H1 (cell line): ENCODE data around the gene C19orf25. TPM values are rescaled to one million over a fixed set of nuclear protein-coding genes. Genes with fewer than 3 reads are reported as not detected.

ENCODE experiments used
- CTCF ChIA-PET: fragments of 300-600 bp; sonication (Branson Sonifier 250); formaldehyde crosslinking; loops from one replicate; lab custom pipeline; 2021; ENCODE audit not compliant: partially characterized antibody; lab: Charles Lee
- POLR2A ChIA-PET: fragments of 300-600 bp; sonication (Branson Sonifier 250); formaldehyde crosslinking; loops from one replicate; lab custom pipeline; 2021; ENCODE audit warnings: inconsistent platforms; ENCODE audit not compliant: partially characterized antibody; lab: Charles Lee
- DNase-seq, 2 experiments: peaks; one replicate each; pipeline versions ENCODE4 v3.0.0 to v3.0.0-alpha.2; 2010 to 2022; ENCODE audit warnings: low spot score in 2 of 2, low read depth in 1 of 2, mixed read lengths in 1 of 2
- FAIRE-seq: peaks from 2 replicates; lab custom pipeline; 2011; peaks lifted over from hg19 to GRCh38; lab: Jason Lieb, UNC
- H2AFZ ChIP-seq: 2 replicates; pipeline ENCODE4 v1.8.1; 2012; ENCODE audit warnings: low read length, inconsistent platforms
- H2AK5ac ChIP-seq: 2 replicates; pipeline ENCODE4 v1.6.1; 2013; ENCODE audit warnings: low read depth, low read length
- H2BK120ac ChIP-seq: replicated peaks from 2 replicates; pipeline ENCODE3; 2013; ENCODE audit warnings: low read depth, low read length, inconsistent platforms
- H2BK12ac ChIP-seq: 2 replicates; pipeline ENCODE4 v1.6.1; 2013; ENCODE audit warnings: low read depth, low read length
- H2BK15ac ChIP-seq: 2 replicates; pipeline ENCODE4 v1.6.1; 2013; ENCODE audit warnings: low read length
- H2BK20ac ChIP-seq: 2 replicates; pipeline ENCODE4 v1.6.1; 2013; ENCODE audit warnings: low read length
- H2BK5ac ChIP-seq: 2 replicates; pipeline ENCODE4 v1.6.1; 2013; ENCODE audit warnings: low read depth, low read length
- H3K14ac ChIP-seq: 2 replicates; pipeline ENCODE4 v1.6.1; 2013; ENCODE audit warnings: inconsistent platforms; ENCODE audit not compliant: insufficient read length
- H3K18ac ChIP-seq: 2 replicates; pipeline ENCODE4 v1.6.1; 2013; ENCODE audit warnings: low read length; ENCODE audit errors: extremely low read depth
- H3K23ac ChIP-seq: 2 replicates; pipeline ENCODE4 v1.6.1; 2013; ENCODE audit warnings: inconsistent platforms; ENCODE audit not compliant: insufficient read length
- H3K23me2 ChIP-seq: 2 replicates; pipeline ENCODE4 v1.6.1; 2013; ENCODE audit warnings: low read depth, low read length
- H3K27ac ChIP-seq: 2 replicates; pipeline ENCODE4 v1.6.1; 2011; ENCODE audit warnings: low read depth, low read length, inconsistent platforms
- H3K27me3 ChIP-seq, 4 experiments: replicated peaks in 1 of 4; 1 replicate in 1 of 4; 2 replicates in 3 of 4; pipeline versions ENCODE4 v1.6.1 to v1.8.1; 2011 to 2013; ENCODE audit warnings: low read length in 3 of 4, mild to moderate bottlenecking in 3 of 4, inconsistent platforms in 2 of 4, mixed read lengths in 2 of 4, moderate library complexity in 1 of 4; ENCODE audit not compliant: control insufficient read depth in 3 of 4, insufficient read depth in 3 of 4; ENCODE audit errors: extremely low read depth in 1 of 4
- H3K36me3 ChIP-seq, 4 experiments: 2 replicates each; pipeline versions ENCODE4 v1.6.1 to v1.8.1; 2011 to 2013; ENCODE audit warnings: mild to moderate bottlenecking in 4 of 4, low read length in 3 of 4, moderate library complexity in 2 of 4, control low read depth in 1 of 4, inconsistent platforms in 1 of 4; ENCODE audit not compliant: insufficient read depth in 4 of 4, control insufficient read depth in 2 of 4
- H3K4ac ChIP-seq: replicated peaks from 2 replicates; pipeline ENCODE3; 2013; ENCODE audit warnings: low read length, low read depth, mixed read lengths, inconsistent platforms; ENCODE audit not compliant: insufficient read length
- H3K4me1 ChIP-seq, 4 experiments: replicated peaks in 1 of 4; 1 replicate in 1 of 4; 2 replicates in 3 of 4; pipeline versions ENCODE4 v1.6.1 to v1.8.1; 2011 to 2013; ENCODE audit warnings: low read length in 3 of 4, inconsistent platforms in 2 of 4, mixed read lengths in 1 of 4; ENCODE audit not compliant: insufficient read depth in 4 of 4, control insufficient read depth in 3 of 4
- H3K4me2 ChIP-seq, 2 experiments: 2 replicates each; pipeline versions ENCODE4 v1.6.1 to v1.8.1; 2011 to 2013; ENCODE audit warnings: low read depth in 2 of 2, low read length in 2 of 2, control low read depth in 1 of 2, inconsistent platforms in 1 of 2, mild to moderate bottlenecking in 1 of 2; ENCODE audit not compliant: insufficient read depth in 1 of 2
- H3K4me3 ChIP-seq, 4 experiments: fragments of 200-600, 300-600 bp in 1 of 4; sonication (generic), shearing (Covaris generic), sonication (Bioruptor Twin) in 1 of 4; 2 replicates each; pipeline versions ENCODE4 v1.5.1 to v1.8.1; 2011 to 2016; ENCODE audit warnings: low read length in 4 of 4, low read depth in 3 of 4, control low read depth in 2 of 4, inconsistent platforms in 2 of 4, mild to moderate bottlenecking in 2 of 4, mixed read lengths in 1 of 4, moderate library complexity in 1 of 4; ENCODE audit not compliant: insufficient read depth in 2 of 4; ENCODE audit errors: extremely low read depth in 1 of 4
- H3K56ac ChIP-seq: replicated peaks from 2 replicates; pipeline ENCODE3; 2013; ENCODE audit warnings: low read depth, mild to moderate bottlenecking, mixed read lengths, low read length, inconsistent platforms; ENCODE audit not compliant: insufficient read length
- H3K79me1 ChIP-seq: 2 replicates; pipeline ENCODE4 v1.6.1; 2013; ENCODE audit warnings: low read depth, low read length, control low read depth
- H3K79me2 ChIP-seq, 2 experiments: 2 replicates each; pipeline versions ENCODE4 v1.6.1 to v1.8.1; 2012 to 2013; ENCODE audit warnings: low read length in 2 of 2, mild to moderate bottlenecking in 2 of 2, inconsistent platforms in 1 of 2; ENCODE audit not compliant: insufficient read depth in 2 of 2, control insufficient read depth in 1 of 2
- H3K9ac ChIP-seq, 4 experiments: replicated peaks in 1 of 4; 1 replicate in 1 of 4; 2 replicates in 3 of 4; pipeline versions ENCODE4 v1.6.1 to v1.8.1; 2011 to 2013; ENCODE audit warnings: low read depth in 3 of 4, low read length in 3 of 4, control low read depth in 2 of 4, mild to moderate bottlenecking in 2 of 4, moderate library complexity in 2 of 4, inconsistent platforms in 1 of 4; ENCODE audit errors: extremely low read depth in 1 of 4
- H3K9me3 ChIP-seq, 2 experiments: 2 replicates each; pipeline versions ENCODE4 v1.6.1 to v1.8.1; 2012 to 2013; ENCODE audit warnings: mild to moderate bottlenecking in 2 of 2, moderate library complexity in 2 of 2, control low read depth in 1 of 2, inconsistent platforms in 1 of 2, low read depth in 1 of 2, low read length in 1 of 2, mixed read lengths in 1 of 2; ENCODE audit not compliant: insufficient read depth in 2 of 2
- H4K20me1 ChIP-seq, 2 experiments: replicated peaks in 1 of 2; 2 replicates each; pipeline versions ENCODE3 to v1.8.1; 2011 to 2013; ENCODE audit warnings: inconsistent platforms in 2 of 2, low read length in 2 of 2, mild to moderate bottlenecking in 1 of 2; ENCODE audit not compliant: insufficient read depth in 2 of 2, control insufficient read depth in 1 of 2
- H4K5ac ChIP-seq: 2 replicates; pipeline ENCODE4 v1.6.1; 2013; ENCODE audit warnings: low read length, low read depth, mixed read lengths, inconsistent platforms; ENCODE audit not compliant: insufficient read length
- H4K8ac ChIP-seq: 2 replicates; pipeline ENCODE4 v1.8.0; 2013; ENCODE audit warnings: mild to moderate bottlenecking, moderate library complexity, low read length, inconsistent platforms; ENCODE audit not compliant: insufficient read depth; ENCODE audit errors: extremely low read depth
- H4K91ac ChIP-seq: replicated peaks from 2 replicates; pipeline ENCODE3; 2013; ENCODE audit warnings: low read length, mixed read lengths, inconsistent platforms; ENCODE audit not compliant: insufficient read length
- NRF1 ChIP-seq: IDR thresholded peaks from 2 replicates; pipeline ENCODE4 v1.6.1; 2011; ENCODE audit warnings: mild to moderate bottlenecking, low read depth, low read length, improper control_type of control experiment
- TEAD4 ChIP-seq: IDR thresholded peaks from 2 replicates; pipeline ENCODE4 v1.6.1; 2012; ENCODE audit warnings: low read depth, low read length, inconsistent platforms, mixed read lengths
- WGBS, 2 experiments: shearing (Covaris generic) in 1 of 2; methylation state at CpG; one replicate each; pipeline versions ENCODE4 v1.1.6 to v1.1.7; 2013 to 2015; ENCODE audit warnings: low lambda C conversion rate in 2 of 2, mixed read lengths in 2 of 2, inconsistent platforms in 1 of 2, low coverage in 1 of 2, missing lambda C conversion rate in 1 of 2; ENCODE audit not compliant: insufficient replicate concordance in 2 of 2, insufficient coverage in 1 of 2, insufficient read length in 1 of 2; ENCODE audit errors: extremely low coverage in 1 of 2, missing lambda C conversion rate in 1 of 2; 5-methylcytosine and 5-hydroxymethylcytosine counted together
- polyA plus RNA-seq, 7 experiments: library from polyadenylated mRNA; depleted of rRNA in 3 of 7; stranded (reverse) in 5 of 7; unstranded in 2 of 7; fragments of >200 nt in 5 of 7; fragments of 200-250 nt in 2 of 7; gene quantifications; 1 replicate in 5 of 7; 2 replicates in 1 of 7; 4 replicates in 1 of 7; pipeline versions ENCODE4 v1.2.1 to v1.2.3, GENCODE V29; 2011 to 2013; ENCODE audit warnings: missing spikeins in 2 of 7, mixed read lengths in 2 of 7
- total RNA-seq: library from RNA; stranded (reverse); fragmentation: NEBNext Ultra II Directional; extraction: Animal tissue kit (Norgen Biotek cat#: 25700); gene quantifications from 2 replicates; pipeline ENCODE4 v1.2.1, GENCODE V29; 2021

The C19orf25 gene
- total and polyA plus RNA-seq, 2 of the 8 experiments (the other 6 are each of a cell fraction or from before 2014, with no cell fraction given), result 41.3 to 67.4 TPM

- no peak overlapping the region; a peak in 1 of 8 replicates for H3K4me3 ChIP-seq
- H4K8ac ChIP-seq, result peak overlapping the region; percentile 3; the same call in 1 of the 2 replicates
- H3K4ac ChIP-seq, result peak overlapping the region; percentile 98
- no peaks in the 10 kb centered on the region; a peak in 1 of 8 replicates for H3K36me3 ChIP-seq
- H2BK5ac ChIP-seq, result no peak overlapping the region
- no peaks in the 10 kb centered on the region for H3K9me3 ChIP-seq
- H2BK15ac ChIP-seq, result peak overlapping the region; percentile 77; the same call in 1 of the 2 replicates
- peak overlapping the region; percentile 94; the same call in 1 of the 2 replicates for H2AK5ac ChIP-seq
- peaks cover 19 to 34% (median 31%) of the 10 kb centered on the region in 4 experiments for H3K27me3 ChIP-seq
- no peak overlapping the region for H4K5ac ChIP-seq
- CTCF ChIA-PET, result interaction anchor here (1.0 to 1.2 kb wide), 4 partner anchors 10 to 59 kb away, joined by 3 to 4 read pairs (median 4); no protein-coding TSS in a partner anchor
- no peak overlapping the region for H3K23ac ChIP-seq
- H3K18ac ChIP-seq, result no peak overlapping the region
- H3K9ac ChIP-seq, result no peak overlapping the region
- TF ChIP-seq TEAD4, result no peak
- TF ChIP-seq NRF1, result no peak
- 81% methylated on average over 17 of the region's 17 CpGs; no CpG with 5 or more reads in 1 of the 2 experiments for WGBS, 2 experiments
- H3K4me2 ChIP-seq, result peak overlapping the region; percentile 73 to 97; a peak in 1 of 4 replicates
- POLR2A ChIA-PET, result interaction anchor here (0.8 to 1.4 kb wide), 2 partner anchors 12 to 66 kb away, joined by 3 to 4 read pairs; no protein-coding TSS in a partner anchor
- H4K20me1 ChIP-seq, result peaks cover 8 to 15% of the 10 kb centered on the region in 2 experiments
- H3K79me1 ChIP-seq, result no peaks in the 10 kb centered on the region
- H2BK20ac ChIP-seq, result no peak overlapping the region
- H3K23me2 ChIP-seq, result peaks cover 8% of the 10 kb centered on the region; the same call in 1 of the 2 replicates
- no peak overlapping the region for H4K91ac ChIP-seq
- H2BK120ac ChIP-seq, result no peak overlapping the region
- FAIRE-seq (no peak), DNase-seq (no peak)
- H3K4me1 ChIP-seq, result peaks cover 0 to 3% (median 1%) of the 10 kb centered on the region in 4 experiments; a peak in 3 of 7 replicates
- H3K14ac ChIP-seq, result no peak overlapping the region
- no peaks in the 10 kb centered on the region for H3K79me2 ChIP-seq
- no peak overlapping the region for H3K56ac ChIP-seq
- H2AFZ ChIP-seq, result no peak overlapping the region
- peak overlapping the region; percentile 40; the same call in 1 of the 2 replicates for H2BK12ac ChIP-seq
- no peak overlapping the region for H3K27ac ChIP-seq
Observed at GRCh38 chr19:1524972-1525325, 45.9 kb upstream of the C19orf25 start.
